ENCODE results near the gene CCL17.
A peak's percentile ranks its signal among the peaks of the same experiment; 100 is the strongest.
"Not testable (repeated sequence)": the region's sequence is repeated elsewhere in the genome, so short reads cannot be mapped to it uniquely, and the experiment has no call there.

Gene CCL17

DNA sequence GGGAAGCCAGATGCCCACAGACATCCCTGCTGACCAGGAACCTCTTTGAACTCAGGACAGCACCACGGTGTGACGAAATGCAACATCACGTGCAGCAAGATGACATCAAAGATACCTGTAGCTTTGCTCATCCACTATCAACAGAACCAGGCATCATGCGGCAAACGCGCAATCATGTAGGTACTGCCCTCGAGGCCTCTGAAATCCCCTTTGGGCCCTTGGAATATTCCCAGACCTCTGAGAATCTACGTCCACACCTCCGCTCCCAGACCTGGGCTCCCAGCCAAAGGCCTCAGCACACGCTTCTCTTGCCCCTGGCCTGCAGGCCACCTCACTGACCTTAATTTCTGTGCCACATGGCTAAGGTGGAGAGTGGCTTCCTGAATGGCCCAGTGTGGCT is 25.0 kb upstream of the CCL17 start:
- no peak for DNase-seq

DNA sequence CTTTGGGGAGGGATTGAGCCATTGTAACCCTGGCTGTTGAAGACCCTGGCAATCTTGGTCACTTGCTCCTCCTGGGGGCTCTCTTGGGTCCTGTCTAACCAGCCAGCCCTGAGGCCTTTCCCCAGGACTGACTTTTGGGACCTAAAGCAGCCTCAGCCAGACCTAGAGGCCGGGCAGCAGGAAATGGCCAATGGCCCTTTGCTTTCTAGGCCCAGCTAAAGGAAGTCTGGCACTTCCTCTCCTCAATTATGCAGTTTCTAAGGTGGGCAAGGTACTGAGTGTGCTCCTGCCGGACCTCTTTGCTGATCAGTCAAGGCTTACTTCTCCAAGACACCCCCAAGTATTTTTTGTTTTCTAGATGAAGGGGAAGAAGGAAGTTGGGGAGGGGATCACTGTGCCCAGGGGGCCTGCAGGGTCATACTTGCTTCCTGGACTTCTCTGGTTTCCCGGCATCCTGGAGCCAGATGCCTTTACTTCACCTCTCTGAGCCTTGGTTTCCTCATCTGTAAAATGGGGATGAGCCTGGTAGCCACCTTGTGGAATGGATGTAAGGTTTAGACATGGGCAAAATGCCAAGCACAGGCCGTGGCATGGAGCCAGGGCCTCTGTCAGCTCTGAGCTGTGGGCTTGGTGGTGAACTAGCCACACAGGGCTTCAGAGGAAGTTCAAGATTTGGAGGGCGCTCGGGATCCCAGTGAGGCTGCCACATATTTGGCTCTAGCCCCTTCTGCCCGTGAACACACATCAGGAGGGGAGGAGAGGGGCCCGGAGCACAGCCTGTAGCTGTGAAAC is 23.7 kb upstream of the CCL17 start:
- DNase-seq: peak; percentile 6

DNA sequence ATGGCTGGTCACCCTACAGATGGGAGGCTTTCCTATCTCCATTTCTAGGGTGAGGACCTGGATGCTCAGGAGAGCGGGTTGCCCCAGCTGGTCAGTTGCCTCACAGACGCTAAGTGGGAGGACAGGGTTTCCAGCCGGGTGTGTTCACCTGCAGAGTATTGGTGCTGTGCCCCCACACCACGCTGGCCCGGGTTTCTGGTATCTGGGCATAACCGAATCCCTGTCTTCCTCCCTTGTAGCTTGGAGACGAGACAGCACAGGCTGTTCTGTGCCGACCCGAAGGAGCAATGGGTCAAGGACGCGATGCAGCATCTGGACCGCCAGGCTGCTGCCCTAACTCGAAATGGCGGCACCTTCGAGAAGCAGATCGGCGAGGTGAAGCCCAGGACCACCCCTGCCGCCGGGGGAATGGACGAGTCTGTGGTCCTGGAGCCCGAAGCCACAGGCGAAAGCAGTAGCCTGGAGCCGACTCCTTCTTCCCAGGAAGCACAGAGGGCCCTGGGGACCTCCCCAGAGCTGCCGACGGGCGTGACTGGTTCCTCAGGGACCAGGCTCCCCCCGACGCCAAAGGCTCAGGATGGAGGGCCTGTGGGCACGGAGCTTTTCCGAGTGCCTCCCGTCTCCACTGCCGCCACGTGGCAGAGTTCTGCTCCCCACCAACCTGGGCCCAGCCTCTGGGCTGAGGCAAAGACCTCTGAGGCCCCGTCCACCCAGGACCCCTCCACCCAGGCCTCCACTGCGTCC is 22.6 kb upstream of the CCL17 start:
- DNase-seq: no peak

DNA sequence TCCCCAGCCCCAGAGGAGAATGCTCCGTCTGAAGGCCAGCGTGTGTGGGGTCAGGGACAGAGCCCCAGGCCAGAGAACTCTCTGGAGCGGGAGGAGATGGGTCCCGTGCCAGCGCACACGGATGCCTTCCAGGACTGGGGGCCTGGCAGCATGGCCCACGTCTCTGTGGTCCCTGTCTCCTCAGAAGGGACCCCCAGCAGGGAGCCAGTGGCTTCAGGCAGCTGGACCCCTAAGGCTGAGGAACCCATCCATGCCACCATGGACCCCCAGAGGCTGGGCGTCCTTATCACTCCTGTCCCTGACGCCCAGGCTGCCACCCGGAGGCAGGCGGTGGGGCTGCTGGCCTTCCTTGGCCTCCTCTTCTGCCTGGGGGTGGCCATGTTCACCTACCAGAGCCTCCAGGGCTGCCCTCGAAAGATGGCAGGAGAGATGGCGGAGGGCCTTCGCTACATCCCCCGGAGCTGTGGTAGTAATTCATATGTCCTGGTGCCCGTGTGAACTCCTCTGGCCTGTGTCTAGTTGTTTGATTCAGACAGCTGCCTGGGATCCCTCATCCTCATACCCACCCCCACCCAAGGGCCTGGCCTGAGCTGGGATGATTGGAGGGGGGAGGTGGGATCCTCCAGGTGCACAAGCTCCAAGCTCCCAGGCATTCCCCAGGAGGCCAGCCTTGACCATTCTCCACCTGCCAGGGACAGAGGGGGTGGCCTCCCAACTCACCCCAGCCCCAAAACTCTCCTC is 21.9 kb upstream of the CCL17 start:
- DNase-seq: no peak

DNA sequence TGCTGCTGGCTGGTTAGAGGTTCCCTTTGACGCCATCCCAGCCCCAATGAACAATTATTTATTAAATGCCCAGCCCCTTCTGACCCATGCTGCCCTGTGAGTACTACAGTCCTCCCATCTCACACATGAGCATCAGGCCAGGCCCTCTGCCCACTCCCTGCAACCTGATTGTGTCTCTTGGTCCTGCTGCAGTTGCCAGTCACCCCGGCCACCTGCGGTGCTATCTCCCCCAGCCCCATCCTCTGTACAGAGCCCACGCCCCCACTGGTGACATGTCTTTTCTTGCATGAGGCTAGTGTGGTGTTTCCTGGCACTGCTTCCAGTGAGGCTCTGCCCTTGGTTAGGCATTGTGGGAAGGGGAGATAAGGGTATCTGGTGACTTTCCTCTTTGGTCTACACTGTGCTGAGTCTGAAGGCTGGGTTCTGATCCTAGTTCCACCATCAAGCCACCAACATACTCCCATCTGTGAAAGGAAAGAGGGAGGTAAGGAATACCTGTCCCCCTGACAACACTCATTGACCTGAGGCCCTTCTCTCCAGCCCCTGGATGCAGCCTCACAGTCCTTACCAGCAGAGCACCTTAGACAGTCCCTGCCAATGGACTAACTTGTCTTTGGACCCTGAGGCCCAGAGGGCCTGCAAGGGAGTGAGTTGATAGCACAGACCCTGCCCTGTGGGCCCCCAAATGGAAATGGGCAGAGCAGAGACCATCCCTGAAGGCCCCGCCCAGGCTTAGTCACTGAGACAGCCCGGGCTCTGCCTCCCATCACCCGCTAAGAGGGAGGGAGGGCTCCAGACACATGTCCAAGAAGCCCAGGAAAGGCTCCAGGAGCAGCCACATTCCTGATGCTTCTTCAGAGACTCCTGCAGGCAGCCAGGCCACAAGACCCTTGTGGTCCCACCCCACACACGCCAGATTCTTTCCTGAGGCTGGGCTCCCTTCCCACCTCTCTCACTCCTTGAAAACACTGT is 21.0 kb upstream of the CCL17 start:
- DNase-seq: no peak

DNA sequence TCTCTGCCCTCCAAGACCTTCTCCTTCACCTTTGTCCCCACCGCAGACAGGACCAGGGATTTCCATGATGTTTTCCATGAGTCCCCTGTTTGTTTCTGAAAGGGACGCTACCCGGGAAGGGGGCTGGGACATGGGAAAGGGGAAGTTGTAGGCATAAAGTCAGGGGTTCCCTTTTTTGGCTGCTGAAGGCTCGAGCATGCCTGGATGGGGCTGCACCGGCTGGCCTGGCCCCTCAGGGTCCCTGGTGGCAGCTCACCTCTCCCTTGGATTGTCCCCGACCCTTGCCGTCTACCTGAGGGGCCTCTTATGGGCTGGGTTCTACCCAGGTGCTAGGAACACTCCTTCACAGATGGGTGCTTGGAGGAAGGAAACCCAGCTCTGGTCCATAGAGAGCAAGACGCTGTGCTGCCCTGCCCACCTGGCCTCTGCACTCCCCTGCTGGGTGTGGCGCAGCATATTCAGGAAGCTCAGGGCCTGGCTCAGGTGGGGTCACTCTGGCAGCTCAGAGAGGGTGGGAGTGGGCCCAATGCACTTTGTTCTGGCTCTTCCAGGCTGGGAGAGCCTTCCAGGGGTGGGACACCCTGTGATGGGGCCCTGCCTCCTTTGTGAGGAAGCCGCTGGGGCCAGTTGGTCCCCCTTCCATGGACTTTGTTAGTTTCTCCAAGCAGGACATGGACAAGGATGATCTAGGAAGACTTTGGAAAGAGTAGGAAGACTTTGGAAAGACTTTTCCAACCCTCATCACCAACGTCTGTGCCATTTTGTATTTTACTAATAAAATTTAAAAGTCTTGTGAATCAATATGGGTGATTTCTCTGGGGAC is 20.1 kb upstream of the CCL17 start:
- DNase-seq: no peak

DNA sequence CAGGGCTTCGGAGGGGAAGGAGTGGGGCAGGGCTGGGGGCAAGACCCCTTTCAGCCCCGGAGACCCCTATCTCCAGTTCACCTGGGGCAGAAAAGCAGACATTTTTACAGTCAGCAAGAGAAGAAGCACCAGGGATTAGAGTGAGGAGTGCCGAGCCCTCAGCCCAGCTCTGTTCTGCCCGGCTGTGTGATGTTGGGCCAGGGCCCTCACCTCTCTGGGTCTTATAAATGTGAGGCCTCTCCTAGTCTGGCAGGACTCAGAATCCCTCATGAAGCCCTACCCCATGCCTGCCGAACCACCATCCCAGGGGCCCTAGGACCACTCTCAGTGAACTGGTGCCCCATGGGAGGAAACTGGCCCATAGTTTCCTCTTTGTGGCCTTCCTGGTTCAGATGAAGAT is 19.5 kb upstream of the CCL17 start:
- DNase-seq: no peak

DNA sequence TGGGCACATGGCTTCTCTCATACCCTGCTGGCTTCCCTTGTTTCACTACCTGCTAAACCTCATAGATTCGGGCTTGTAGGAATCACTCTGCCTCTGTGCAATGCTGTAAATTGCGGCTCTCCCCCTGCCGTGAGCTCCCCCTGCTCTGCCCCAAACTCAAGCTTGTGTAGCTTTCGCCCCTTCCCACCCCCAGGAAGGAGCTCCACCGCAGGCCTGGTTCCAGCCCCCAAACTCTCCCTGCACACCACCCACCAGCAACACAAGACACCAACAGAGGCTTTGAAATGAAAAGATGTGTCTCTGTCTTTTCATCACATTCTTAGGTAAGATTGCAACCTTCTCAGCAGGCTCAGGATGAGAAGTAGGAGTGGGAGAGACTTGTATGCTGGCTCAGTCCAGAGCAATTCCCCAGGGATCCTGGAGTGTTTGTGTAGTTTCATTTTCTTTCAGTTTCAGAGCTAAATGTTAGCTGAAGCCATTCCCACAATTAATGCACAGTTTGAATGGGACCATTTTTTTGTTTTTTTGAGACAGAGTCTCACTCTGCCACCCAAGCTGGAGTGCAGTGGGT is 18.1 kb upstream of the CCL17 start:
- DNase-seq: no peak

DNA sequence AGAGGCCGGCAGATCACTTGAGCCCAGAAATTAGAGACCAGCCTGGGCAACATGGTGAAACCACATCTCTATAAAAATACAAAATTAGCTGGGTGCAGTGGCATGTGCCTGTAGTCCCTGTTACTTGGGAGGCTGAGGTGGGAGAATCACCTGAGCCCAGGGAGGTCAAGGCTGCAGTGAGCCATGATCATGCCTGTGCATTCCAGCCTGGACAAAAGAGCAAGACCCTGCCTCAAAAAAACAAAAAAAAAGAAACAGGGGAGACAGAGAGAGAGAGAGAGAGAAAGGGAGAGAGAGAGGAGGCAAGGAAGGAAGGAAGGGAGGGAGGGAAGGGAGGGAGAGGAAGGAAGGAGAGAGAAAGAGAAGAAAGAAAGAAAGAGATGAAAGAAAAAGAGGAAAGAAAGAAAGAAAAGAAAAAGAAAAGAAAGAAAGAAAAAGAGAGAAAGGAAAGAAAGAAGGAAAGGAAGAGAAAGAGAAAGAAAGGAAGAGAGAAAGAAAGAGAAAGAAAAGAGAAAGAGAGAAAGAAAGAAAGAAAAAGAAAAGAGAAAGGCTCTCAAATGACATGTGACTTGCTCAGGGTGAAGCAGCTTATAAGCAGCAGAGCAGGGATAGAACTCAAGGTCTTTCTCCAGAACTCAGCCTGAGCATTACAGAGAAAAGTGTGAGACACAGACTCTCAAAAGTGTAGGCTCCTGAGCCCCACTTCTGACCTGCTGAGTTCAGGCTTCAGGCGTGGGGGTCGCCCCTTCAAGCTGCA is 16.8 kb upstream of the CCL17 start:
- no peak for DNase-seq

DNA sequence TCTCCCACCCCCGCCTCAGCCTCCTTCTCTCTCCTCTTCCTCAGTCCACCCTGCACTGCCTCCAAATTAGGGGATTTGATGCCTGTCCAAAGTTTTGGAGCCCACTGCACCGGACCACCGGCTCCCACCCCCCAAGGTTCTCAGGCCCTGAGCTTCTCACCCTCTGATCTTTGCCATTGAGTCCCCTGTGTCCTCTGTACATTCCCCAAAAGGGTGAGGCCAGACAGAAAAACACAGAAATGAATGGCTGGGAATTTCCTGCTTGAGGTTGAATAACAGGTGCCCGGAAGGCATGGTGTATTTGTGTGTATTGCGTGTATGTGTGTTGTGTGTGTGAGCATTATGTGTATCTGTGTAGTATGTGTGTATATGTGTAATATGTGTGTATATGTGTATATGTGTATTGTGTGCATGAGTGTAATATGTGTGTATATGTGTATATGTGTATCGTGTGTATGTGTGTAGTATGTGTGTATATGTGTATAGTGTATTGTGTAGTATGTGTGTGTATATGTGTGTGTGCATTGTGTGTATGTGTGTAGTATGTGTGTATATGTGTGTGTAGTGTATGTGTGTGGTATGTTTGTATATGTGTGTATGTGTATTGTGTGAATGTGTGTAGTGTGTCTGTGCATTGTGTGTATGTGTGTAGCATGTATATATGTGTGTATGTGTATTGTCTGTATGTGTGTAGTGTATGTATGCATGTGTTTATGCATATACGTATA is 16.0 kb upstream of the CCL17 start:
- DNase-seq: no peak

DNA sequence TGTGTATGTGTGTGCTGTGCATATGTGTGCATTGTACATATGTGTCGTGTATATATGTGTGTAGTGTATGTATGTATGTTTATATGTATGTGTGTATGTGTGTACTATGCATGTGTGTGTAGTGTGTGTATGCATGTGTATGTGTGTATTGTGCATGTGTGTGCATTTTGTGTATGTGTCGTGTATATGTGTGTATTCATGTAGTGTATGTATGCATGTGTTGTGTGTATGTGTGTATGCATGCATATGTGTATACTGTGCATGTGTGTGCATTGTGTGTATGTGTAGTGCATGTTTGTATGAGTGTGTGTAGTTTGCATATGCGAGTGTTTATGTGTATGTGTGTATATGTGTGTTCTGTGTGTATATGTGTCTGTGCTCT is 15.5 kb upstream of the CCL17 start:
- DNase-seq: no peak

DNA sequence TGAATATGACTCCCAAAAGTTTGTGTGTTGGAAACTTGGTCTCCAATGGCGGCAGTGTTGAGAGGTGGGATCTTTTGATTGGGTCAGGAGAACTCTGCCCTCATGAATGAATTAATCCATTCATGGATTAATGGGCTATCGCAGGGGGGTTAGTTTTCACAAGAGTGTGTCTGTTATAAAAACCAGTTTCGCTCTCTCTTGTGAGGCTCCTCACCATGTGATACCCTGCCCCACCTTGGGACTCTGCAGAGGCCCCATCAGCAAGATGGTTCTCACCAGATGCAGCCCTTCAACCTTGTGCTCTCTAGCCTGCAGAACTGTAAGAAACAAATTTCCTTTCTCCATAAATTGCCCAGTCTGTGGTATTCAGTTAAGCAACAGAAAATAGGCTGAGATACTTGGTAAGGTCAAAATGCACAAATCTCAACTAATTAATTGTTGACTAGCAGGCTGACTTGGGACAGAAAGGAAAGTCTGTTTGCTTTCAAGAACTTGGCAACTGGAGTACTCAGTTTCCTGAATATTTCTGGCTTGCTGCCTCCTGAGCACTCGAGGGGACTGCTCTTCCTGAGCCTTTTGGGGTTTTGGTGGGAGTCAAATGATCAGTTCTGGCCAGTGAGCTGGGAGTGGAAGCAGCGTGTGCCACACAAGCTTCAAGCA is 13.8 kb upstream of the CCL17 start:
- no peak for DNase-seq

DNA sequence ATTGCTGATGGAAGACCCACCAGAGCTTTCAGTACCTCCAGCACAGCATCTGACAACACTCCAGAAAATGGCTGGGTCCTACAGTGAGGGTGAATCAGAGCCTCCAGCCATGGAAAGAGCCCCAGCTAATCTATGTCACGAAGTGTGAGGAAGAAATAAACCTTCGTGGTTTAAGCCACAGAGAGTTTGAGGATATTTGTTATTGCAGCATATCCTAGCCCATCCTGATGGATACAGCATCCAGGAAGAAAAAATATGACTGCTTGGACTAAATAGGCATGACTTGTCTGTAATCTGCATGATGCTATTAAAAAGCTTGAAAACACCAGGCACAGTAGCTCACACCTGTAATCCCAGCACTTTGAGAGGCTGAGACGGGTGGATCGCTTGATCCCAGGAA is 13.3 kb upstream of the CCL17 start:
- DNase-seq: no peak

DNA sequence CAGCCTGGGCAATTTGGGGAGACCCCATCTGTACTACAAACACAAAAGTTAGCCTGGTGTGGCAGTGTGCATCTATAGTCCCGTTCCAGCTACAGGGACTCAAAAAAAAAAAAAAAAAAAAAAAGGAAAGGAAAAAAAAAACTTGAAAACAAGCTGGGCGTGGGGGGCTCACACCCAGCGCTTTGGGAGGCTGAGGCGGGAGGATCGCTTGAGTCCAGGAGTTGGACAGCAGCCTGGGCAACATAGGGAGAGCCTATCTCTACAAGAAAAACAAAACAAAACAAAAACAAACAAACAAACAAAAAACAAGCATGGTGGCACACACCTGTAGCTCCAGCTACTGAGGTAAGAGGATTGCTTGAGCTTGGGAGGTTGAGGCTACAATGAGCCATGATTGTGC is 12.9 kb upstream of the CCL17 start:
- DNase-seq: no peak

DNA sequence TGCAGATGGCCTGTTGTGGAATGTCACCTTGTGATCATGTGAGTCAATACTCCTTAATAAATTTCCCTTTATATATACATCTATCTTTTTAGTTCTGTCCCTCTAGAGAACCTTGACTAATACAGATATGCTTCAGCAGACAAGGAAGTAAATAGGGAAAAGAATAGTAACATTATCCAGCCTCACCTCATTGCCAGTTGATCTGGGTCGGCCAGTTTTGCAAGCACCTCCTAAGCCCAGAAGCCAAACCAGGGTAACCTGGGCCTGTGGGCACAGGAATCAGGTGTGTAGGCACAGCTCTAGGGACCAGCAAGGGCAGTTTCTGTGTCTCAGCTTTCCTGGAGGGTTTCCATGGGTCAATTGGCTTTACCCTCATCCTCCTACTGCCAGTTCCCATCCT is 11.9 kb upstream of the CCL17 start:
- no peak for DNase-seq

DNA sequence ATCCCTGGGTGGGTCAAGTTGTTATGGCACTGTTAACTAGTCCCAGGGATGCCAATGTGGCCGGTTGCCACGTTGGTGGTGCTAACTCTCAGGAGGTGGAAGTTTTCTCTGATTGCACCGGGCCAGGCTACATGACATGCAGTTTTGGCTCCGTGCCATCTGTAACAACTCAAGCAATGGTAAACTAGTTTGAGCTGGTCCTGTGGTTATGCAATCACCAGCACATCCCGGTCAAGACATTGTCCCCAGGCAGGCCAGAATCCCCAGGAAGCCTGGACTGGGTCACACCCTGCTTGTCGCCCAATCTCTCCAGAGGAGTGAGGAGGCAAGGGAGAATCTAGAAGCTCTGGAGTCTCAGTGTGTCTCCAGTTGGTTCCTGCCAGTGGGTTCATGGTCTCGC is 10.1 kb upstream of the CCL17 start:
- DNase-seq: no peak

DNA sequence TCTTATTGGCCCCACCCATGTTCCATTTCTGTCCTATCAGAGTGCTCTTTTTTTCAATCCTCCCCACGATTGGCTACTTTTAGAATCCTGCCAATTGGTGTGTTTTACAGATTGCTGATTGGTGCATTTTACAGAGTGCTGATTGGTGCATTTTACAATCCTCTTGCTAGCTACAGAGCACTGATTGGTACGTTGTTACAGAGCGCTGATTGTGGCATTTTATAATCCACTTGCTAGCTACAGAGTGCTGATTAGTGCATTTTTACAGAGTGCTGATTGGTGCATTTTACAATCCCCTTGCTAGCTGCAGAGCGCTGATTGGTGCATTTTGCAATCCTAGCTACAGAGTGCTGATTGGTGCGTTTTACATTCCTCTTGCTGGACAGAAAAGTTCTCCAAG is 9.5 kb upstream of the CCL17 start:
- DNase-seq: no peak

DNA sequence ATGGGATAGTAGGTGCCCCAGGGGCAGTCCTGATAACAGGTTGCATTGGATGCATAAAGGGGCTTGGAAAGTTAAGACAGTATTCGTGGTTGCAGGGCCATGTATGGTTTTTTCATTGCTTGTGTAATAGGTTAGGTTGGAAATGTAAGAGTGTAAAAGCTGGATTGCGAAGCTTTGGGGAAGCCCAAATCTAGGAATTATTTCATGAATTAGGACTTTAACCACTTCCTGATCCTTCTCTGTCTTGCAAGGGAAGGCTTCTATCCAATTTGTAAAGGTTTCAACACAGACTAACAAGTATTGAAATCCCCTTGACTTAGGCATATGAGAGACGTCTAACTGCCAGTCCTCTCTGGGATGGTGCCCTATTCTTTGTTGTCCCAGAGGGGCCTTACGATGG is 7.8 kb upstream of the CCL17 start:
- no peak for DNase-seq

DNA sequence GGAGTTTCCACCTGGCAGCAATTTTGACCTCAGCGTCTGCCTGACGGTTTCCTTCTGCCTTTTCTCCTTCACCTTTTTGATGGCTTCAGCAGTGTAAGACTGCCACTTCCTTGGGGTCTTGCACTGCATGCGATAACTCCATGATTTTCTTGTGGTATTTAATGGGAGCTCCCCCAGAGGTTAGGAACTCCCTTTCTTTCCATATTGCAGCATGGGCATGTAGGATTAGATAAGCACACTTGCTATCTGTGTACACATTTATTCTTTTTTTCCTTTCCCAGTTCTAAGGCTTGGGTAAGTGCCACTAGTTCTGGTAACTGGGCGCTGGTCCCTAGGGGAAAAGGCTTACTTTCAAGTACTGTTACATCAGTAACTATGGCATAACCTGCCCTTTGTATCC is 7.1 kb upstream of the CCL17 start:
- not testable (repeated sequence) for DNase-seq

Data from NCI-H1092 (cell line).